Activated CD4-positive, alpha-beta T cell treated with anti-CD3 and anti-CD28 coated beads for 4 hours (primary cell): ENCODE measurements around the gene PDZD7.

Source experiments
- DNase-seq, 2 donors: peaks; one replicate each; pipeline ENCODE4 v3.0.0-alpha.2; 2020

The PDZD7 gene

DNA sequence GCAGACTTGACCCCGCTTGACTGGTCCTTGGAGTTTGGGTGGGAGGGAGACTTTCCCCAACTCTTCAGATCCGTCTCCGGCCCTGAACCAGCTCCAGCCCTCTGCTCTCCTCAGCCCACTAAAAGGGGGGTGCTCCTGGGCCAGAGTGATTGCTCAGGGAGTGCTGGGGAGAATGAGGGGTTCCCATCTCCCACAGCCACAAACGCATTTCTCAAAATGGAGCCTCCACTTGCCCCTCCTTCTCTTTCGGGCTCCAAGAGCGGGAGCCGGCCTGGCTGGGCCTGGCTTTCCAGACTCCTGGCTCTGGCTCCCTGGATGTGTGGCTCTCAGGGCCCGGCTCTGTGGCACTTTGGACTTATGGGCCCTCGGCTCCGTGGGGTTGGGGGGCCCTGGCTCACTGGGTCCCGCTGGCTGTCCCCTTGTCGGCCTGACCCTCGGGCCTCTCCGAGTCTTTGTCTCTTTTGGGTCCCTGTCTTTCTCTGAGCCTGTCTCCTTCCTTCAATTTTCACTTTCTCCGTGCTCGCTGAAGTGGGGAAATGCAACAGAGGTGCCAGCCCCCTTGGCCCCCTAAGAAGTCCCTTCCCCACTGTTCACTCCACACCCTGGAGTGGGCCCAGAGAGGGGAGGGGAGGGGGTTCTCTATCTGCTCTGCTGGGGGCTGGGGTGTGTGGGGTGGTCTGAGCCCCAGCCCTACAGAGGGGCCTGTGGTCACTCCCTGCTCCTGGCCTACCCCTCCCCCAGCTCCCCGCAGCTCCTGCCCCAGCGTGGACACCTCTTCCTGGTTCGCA, 30.6 kb downstream of the PDZD7 start:
- DNase-seq = no peak

DNA sequence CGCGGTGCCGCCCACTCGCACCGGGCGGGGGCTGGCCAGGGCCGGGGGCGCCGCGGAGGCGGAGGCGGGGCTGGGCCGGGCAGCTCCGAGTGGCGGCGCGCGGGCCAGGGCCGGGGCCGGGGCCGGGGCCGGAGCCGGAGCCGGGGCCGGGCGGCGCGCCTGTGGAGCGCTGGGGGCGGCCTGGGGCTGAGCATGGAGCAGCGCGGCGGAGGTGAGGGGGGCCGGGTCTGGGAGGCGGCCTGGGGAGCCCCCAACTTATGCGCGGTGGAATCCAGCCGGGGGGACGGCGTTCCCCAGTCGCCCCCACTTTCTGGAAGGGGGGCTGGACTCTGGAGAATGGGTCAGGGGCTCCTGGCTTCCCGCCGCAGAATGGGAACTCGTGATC, 31.2 kb downstream of the PDZD7 start, which contains the start of gene LZTS2:
TSS of gene LZTS2 (plus strand) at position 67 of the 385 bp plus-strand sequence. CDS start 2,731 bp downstream, outside the sequence.
- no peak for DNase-seq

DNA sequence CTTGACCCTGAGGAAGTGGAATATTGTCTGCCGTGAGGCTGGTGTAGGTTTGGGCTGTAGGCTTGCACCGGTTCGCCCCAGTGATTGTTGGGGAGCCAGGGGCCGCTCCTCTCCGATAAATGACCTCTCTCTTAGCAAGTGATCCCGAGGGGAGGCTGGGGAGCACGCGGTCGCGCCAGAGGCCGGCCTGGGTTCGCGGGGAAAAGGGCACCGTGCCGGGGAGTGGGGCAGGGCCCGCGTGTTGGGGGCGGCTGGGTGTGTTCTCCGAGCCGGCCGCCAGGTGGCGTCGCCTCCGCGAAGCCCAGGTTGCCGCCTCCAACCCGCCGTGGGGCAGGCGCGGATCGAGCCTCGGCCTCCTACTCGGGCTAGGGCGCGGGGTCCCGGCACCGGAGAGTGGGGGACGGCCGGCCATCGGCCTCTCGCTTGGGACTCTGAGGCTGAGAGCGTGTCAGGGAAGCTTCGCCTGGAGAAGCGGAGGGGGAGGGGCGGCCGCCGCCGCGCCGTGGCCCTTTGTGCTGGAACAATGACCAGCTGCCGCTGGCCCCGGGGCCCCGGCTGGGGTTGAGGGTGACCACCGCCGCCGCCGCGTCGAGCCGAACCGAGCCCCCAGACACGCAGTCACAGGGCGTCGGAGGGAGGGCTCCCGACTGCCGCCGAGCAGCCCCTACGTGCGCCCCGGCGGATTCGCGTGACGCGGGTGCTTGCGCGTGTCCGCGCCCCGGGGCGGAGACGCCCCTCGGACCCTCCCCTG, 31.8 kb downstream of the PDZD7 start:
- peak; percentile 76 to 78 for DNase-seq

DNA sequence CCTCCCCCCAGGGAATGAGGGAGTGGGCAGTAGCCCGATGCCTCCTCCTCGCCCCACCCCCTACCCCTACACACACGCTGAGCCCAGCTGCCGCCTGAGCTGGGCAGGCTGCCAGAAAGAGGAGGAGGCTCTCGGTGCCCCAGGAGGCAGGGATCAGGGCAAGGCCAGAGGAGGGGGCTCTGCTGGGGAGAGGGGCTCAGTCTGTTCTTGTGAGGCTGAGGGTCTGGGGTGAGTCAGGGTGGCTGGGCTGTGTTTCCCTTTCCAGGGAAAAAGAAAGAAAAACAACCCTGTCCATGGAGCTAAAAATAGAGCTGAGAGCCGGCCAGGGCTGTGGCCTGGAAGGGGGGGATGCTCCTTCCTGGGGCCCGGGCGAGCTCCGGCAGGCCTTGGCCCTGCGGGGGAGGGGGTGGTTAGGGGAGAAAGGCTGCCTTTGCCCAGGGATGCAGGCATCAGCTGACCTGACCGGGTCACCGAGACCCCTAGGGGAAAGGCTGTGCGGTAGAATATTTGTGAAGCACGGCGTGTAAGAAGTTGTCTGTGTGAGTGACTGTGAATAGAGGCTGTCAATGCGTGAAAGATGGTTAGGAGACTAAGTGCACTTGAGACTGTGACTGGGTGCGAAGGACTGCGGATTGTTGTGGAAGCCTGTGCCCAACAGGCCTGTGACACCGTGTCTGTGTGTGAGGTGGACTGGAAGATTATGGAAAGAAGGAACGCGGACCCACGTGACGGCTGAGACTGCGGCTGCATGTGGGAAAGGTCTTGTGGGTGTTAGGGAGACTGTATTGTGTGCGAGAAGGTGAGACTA, 32.5 kb downstream of the PDZD7 start:
- DNase-seq = peak; percentile 66 to 72

DNA sequence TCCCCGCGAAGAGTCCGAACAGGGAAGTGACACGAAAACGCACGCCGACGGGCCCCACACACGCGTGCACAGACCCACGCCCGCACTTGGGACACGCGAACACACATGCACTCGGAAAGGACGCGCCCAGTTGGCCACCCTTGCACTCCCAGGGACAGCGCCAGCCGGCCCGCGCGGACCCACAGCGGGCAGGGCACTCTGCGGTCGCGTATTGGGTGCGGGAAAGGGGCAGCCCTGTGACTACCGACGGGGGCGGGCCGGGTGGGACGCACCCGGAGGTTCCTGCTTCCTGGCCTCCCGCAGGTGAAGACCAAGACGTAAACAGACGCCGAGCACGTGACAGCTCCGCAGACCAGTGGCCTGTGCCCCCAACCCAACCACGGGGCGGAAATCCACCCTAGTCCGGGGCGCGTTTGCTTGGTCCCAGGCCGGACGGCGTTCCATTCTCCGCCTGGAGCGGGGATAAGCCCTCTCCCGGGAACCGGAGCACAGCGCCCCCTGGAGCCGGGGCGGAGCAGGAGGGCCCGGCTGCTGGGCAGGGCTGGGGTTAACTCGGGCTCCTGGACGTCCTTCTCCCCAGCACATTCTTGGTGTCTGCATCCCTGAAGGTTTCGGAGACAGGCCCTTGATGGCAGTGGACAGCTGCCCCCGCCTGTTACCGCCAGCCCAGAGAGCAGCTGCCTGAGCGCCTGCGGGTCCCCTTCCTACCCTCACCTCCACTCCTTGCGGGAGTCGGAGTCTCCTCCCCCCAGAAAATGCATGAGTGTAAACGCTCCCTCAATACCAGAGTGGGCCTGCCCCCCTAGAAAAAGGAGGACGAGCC, 33.4 kb downstream of the PDZD7 start:
- peak; percentile 69 for DNase-seq

DNA sequence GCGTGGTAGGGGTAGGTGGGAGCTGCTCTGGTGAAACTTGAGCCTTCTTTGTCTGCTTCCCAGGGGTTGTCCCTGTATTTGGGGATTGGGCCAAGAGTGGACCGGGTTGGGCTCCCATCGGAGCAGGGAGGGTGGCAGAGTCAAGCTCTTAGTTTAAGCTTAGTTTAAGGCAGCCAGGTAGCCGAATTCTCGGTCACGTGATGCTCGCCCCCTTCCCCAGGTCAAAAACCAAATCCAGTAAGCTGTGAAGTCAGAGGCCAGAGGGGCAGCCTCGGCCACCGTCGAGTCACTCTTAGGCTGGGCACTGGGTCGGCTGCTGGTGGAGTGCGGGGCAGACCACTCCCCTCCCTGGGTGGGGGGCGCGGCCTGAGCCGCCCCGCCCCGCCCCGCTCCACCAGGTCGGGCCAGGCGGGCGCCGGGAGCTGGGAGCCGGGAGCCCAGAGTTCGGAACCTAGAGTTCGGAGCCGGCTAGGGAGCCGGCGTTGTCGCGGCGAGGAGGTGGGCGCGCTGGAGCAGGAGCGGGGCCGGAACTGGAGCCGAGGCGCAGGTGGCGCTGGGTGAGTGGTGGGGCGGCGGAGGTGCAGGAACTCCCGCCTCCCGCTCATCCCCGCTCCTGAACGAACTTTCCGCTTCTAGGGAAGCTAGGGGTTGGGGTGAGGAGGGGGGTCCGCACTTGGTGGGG, 34.1 kb downstream of the PDZD7 start:
- peak in 1 of 2 donors; percentile 37 for DNase-seq

DNA sequence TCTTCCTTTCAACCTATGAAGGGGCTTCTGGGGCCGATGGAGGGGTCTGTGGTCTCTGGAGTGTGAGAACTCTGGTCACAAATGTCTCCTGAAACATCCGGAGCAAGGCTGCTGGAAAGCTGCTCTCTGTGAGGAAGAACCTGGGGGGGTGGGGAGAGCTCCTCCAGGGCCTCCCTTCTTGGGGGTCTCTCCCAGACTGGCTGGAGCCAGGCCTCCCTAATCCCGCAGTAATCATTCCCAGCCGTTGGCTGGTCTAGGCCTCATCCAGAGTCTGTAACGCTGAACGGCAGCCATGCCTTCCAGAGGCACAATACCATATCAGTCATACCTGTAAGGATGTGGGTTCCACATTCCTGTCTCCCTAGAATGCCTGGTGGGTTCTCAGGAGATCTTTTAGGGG, 35.7 kb downstream of the PDZD7 start:
- no peak for DNase-seq

DNA sequence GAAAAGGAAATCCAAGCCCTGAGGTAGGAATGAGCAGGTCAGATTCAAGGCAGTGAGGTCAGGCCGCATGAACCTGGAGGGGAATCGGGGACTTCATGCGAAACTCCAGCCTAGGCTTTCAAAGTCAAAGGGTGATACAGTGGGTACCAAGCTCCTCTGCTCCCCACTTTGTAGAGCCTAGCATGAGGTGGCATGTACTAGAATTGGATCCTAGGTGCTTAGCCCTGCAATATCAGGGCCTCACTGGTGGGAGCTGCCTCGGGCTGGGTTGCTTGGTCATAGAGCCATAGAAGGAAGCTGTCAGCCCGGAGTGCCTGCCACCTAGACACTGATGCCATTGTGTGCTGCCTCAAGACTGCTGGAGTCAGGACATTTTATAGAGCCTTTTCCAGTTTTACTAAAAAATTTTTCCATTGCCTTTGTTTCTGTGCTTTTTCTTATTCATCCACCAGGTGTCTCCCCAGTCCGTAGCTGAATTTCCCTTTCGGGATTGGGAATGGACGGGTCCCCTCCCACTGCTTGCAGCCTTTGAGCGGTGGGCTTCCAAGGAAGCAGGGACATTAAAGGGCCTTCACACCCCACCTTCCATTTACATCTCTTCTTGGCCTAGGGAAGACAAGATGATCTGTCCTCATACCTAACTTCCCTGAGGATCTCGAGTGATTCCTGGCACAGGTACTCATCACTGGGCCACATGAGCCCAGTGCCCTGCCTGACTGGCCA, 36.8 kb downstream of the PDZD7 start:
- no peak for DNase-seq

DNA sequence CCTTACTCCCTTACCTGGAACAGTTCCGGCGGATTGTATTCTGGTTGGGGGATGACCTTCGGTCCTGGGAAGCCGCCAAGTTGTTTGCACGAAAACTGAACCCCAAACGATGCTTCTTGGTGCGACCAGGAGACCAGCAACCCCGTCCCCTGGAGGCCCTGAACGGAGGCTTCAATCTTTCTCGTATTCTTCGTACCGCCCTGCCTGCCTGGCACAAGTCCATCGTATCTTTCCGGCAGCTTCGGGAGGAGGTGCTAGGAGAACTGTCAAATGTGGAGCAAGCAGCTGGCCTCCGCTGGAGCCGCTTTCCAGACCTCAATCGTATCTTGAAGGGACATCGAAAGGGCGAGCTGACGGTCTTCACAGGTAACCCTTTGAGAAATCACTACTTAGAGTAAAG, 41.8 kb downstream of the PDZD7 start:
- no peak for DNase-seq

DNA sequence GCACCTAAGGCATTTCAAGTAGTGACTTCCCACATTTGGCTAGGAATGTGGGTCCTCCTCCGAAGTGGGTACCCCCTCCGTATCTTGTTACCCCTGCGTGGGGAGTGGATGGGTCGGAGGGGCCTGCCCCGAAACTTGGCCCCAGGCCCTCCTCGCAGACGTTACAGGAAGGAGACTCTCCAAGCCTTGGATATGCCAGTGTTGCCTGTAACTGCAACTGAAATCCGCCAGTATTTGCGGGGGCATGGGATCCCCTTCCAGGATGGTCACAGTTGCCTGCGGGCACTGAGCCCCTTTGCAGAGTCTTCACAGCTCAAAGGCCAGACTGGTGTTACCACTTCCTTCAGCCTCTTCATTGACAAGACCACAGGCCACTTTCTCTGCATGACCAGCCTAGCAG, 42.8 kb downstream of the PDZD7 start:
- no peak for DNase-seq

DNA sequence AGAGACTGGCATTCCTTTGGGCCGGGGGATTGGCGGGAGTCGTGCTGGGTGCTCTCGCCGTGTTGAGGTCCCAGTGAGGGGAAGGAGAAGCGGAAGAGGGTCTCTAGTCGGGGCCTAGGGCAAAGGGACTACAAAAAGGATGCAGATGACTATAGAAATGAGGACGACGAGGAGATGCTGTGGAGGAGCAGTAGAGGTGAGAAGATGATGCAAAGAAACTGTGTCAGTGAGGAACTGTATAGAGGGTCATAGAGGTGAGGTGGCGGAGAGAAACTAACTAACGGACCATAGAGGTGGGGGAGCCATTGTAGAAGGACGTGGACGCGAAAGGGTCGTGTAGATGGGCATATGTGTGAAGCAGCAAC, 43.3 kb downstream of the PDZD7 start:
- no peak for DNase-seq

DNA sequence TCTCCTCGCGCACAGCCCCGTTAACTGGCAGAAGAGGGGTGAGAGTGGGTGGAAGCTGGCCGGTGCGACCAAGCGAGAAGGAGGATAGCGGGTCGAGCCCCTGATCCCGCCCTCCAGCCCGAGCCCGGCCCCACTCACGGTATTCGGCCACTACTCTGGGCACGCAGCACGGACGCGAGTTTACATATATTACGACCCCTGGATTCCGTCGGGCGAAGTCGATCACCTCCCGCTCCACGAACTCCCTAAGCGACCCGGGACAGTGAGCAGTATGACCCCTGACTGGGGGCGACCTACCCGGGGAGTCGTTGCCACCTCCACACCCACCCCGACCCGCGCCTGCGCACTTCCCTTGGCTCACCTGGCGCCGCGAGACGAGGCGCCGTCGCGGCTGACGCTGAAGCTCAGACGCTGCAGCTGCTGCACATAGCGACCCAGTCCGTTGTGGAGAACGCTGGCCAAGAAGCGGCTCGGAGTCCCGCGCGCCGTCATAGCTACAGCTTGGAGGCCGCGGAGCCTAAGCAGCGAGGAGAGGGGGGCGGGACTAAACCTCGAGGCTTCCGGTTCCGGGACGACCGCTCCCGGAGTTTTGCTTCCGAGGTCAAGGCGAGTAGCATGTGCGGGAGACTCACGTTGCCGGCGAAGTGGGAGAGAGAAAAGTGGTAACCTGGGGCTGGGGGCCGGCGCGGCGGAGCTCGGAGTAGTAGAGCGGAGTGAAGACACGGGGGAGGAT, 43.8 kb downstream of the PDZD7 start, which contains the start of the genes MRPL43 and TWNK:
TSS of gene MRPL43 (minus strand) at position 546 of the 733 bp plus-strand sequence. CDS start at position 492, 54 bp downstream.
TSS of gene TWNK (plus strand) at position 592 of the 733 bp plus-strand sequence. CDS start 668 bp downstream, outside the sequence.
- DNase-seq = peak; percentile 84 to 85

DNA sequence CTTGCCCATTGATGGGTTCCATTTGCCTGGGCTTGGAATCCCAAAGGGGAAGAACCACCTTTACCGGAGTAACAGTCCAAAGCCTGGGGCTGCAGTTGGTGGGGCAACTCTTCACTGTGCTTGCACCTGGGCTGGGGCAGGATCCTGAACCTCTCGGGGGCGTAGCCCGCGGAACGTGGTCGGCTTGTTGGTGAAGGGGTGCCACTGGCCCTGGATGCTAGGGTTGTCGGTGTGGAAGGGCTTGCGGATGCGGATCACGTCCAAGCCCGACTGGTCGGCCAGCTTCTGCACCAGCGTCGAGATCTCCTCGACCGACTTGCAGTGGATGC, 44.3 kb downstream of the PDZD7 start:
- no peak for DNase-seq

DNA sequence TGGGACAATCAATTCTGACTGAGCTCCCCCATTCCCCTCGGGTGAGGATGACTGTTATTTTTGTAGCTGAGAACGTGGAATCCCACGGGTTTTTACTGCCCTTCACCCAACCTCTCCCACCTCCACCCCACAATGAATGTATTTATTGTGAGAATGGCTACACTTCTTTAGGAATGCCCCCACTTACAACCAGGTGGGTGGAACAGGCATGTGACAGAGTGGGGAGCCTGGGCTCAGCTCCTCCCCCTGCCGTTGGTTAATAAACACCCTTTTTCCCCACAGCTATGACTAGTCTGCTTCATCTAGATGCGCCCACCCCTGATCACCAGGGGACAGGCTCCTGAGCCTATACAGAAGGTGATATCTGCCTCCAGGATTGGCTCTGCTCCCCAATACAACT, 45.6 kb downstream of the PDZD7 start:
- DNase-seq = no peak

DNA sequence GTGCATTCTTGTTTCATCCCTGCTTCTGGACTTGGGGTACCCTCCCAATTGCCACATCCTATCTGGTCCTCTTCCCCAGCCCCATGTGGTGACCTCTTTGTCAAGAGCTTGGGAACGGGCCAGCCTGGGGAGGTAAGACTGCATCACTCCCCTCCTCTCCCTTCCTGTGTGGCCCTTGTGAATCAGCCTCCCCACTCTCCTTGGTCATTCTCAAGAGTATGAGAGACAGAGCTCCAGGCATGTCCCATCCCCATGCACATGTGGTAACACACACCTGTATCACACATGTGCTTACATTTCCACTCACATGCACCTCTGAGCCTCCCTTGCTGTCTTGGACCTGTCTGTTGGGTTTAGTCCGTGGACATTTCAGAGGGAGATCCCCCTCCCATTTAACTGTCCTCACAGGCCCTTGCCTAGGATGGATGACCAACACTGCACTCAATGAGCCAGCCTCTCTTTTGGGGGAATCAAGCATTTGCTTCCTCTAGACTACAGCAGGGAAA, 46.2 kb downstream of the PDZD7 start:
- DNase-seq = no peak

DNA sequence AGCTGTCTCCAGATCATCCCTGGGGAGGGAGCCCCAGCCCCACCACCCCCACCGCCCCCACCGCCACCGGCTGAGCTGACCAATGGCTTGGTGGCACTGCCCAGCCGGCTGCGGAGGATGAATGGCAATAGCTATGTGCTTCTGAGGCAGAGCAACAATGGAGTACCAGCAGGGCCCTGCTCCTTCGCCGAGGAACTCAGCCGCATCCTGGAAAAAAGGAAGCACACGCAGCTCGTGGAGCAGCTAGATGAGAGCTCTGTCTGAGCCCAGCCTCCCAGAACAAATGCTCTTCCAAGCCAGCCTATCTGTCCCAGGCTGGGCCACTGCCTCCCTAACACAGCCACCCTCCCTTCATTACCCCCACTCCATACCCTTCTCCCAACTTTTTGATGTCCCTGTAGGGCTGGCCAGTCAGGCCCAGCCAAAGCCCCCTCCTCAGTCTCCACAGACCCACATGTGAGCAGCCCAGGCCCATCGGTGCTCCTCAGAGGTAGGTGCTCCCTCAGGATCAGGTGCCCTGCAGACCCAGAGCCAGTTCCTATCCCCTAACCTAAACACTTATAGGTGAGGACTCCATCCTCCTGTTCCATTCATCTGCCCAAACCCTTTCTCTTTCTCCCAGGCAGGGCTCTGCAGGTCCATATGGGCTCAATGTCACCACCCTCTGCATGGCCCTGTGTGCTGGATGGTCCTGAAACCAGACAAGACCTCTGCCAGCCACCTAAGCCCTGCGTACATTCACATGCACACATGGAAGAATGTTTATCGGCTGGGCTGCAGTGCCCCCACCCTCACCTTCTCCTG, 46.9 kb downstream of the PDZD7 start:
- DNase-seq = no peak

DNA sequence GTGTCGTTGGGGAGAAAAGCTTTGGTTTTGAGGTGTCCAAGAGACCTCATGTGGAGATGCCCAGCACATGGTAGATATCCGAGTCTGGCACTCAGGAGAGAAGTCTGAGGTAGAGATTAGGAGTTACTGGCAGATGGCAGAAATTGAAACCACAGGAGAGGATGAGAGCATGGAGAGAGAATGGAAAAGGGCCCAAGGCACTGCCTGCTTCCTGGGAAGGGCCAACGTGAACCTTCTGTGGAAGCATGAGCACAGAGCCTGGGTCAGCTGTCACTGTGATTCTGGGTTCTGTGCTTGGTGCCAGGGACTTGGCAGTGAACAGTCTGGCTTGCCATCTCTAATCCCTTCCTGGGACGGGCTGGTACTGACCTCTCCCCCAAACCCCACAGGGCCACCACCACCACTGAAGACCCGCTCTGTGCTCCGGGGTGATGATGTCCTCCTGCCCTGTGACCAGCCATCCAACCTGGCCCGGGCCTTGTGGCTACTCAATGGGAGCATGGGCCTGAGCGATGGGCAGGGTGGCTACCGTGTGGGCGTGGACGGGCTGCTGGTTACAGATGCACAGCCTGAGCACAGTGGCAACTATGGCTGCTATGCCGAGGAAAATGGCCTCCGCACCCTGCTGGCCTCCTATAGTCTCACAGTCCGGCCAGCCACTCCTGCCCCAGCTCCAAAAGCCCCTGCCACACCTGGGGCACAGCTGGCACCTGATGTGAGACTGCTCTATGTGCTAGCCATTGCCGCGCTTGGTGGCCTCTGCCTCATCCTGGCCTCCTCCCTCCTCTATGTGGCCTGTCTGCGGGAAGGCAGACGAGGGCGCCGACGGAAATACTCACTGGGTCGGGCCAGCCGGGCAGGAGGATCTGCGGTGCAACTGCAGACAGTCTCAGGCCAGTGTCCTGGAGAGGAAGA, 47.8 kb downstream of the PDZD7 start:
- DNase-seq = no peak

DNA sequence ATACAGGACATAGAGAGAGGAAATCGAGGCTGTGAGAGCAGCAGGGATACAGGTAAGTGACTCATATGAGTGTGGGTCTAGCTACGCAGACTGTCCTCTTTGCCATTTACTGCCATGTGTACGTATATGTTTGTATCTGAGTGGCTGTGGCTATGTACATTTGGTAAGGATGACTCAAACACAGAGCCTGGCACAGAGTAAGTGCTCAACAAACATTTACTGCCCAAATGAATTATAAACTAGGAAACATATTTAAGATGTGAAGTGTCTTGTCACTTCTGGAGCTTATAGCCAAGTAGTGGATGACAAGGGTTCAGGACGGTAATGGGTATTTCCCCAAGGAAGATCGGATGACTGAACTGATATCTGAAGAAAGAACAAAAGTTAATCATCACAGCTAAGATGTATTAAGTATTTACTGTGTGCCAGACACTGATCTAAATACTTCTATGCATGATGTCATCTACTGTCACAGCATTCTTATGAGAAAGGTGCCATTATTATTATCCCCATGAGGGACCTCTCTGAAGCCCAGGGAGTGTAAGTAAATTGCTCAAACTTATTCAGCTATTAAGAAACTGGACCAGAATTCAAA, 49.7 kb downstream of the PDZD7 start:
- DNase-seq = no peak
